Heart left ventricle (tissue), 13 donors: ENCODE measurements around the gene RHCG.

Experiments
- CTCF ChIP-seq, 12 donors: fragments of 200-600 bp; sonication (generic) in 4 of 12; IDR thresholded peaks; one replicate each; pipeline versions ENCODE4 v1.5.0 to v1.8.0; 2018 to 2022; ENCODE audit warnings: antibody characterized with exemption in 12 of 12, mild to moderate bottlenecking in 5 of 12
- POLR2A ChIP-seq, 2 donors: fragments of 450-650 bp; IDR thresholded peaks; one replicate each; pipeline ENCODE4 v1.6.1; 2017; ENCODE audit warnings: antibody characterized with exemption in 2 of 2, mild to moderate bottlenecking in 2 of 2, moderate library complexity in 2 of 2
- donor health status: ischemic (EF 13 %, LVEDD 7.1; RV severe dilation, severe dysfunction).
- donor health status: DM: no; HTN: yes; CAD: no.
- donor health status: DM: no; HTN: no; CAD: no.
- donor health status: ischemic (EF 25% LVEDD 6.9; RV normal size, moderate dysfunction).
- donor health status: ischemic (EF 25% LVEDD 5.7; RV mildly dilated, moderate dysfunction).
- donor health status: ischemic (EF 35%, LVEDD 5.7; RV mildly dilated, moderate dysfunction).
- donor health status: nonischemic (EF 11% LVEDD 7.7; RV severe dilation, severe dysfunction).
- donor health status: DM: yes; HTN: yes; CAD: no.
- donor health status: PGD.
- donor health status: ischemic (EF 29% LVEDD 5.4; RV normal size, mild dysfunction).
- donor health status: nonischemic (EF 23%, LVEDD 6.1; RV moderate dilation, normal function).

DNA sequence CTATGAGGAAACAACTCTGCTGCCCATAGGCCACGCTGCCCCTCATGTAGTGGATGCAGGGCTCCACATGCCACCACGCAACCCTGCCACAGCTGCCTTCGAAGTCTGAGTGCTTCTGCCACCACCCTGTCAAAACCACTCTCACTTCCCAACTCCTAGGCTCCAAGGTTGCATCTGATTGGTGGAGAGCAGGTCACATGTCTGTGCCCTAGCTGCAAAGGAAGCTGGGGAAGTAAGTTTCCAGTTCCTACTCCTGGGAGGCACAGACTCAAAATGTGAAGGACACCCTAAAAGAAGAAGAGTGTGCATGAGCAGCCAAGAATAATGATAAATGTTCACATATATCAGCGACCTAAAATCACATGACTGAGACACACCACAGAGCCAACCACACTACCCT is 47.0 kb upstream of the RHCG start:
- no peak for TF ChIP-seq CTCF (IDR thresholded peaks at IDR 0.05)
- TF ChIP-seq POLR2A (IDR thresholded peaks at IDR 0.05) = no peak
